Keratinocyte (primary cell): ENCODE data around the gene VPS33B. TPM values are rescaled to one million over a fixed set of nuclear protein-coding genes. Genes with fewer than 3 reads are reported as not detected.

Source experiments
- DNase-seq: peaks from one replicate; pipeline ENCODE4 v3.0.0-alpha.2; 2011; ENCODE audit warnings: low read depth, missing footprints, low spot score
- FAIRE-seq: peaks from 2 replicates; lab custom pipeline; 2011; peaks lifted over from hg19 to GRCh38; lab: Jason Lieb, UNC
- H2AFZ ChIP-seq: 2 replicates; pipeline ENCODE4 v1.6.0; 2012; ENCODE audit warnings: low read length, control low read depth, inconsistent platforms; ENCODE audit not compliant: control insufficient read depth
- H3K27ac ChIP-seq: 2 replicates; pipeline ENCODE4 v1.5.1; 2011; ENCODE audit warnings: low read length; ENCODE audit not compliant: control insufficient read depth, insufficient read depth
- H3K27me3 ChIP-seq: 3 replicates; pipeline ENCODE4 v1.6.0; 2011; ENCODE audit warnings: low read length; ENCODE audit not compliant: control insufficient read depth, insufficient read depth; ENCODE audit errors: extremely low read depth
- H3K36me3 ChIP-seq, 2 experiments: 2 replicates in 1 of 2; 3 replicates in 1 of 2; pipeline ENCODE4 v1.5.1; 2011; ENCODE audit warnings: low read length in 2 of 2, mild to moderate bottlenecking in 1 of 2; ENCODE audit not compliant: control insufficient read depth in 2 of 2, insufficient read depth in 2 of 2; ENCODE audit errors: extremely low read depth in 1 of 2
- H3K4me1 ChIP-seq: 3 replicates; pipeline ENCODE4 v1.5.1; 2011; ENCODE audit warnings: low read length; ENCODE audit not compliant: control insufficient read depth, insufficient read depth; ENCODE audit errors: extremely low read depth
- H3K4me2 ChIP-seq: 3 replicates; pipeline ENCODE4 v1.6.0; 2011; ENCODE audit warnings: low read depth, low read length; ENCODE audit not compliant: control insufficient read depth, insufficient read depth; ENCODE audit errors: extremely low read depth
- H3K4me3 ChIP-seq, 3 experiments: fragments of 200-600 bp in 1 of 3; sonication (generic) in 1 of 3; 2 replicates in 2 of 3; 3 replicates in 1 of 3; pipeline ENCODE4 v1.5.1; 2011 to 2016; ENCODE audit warnings: low read length in 3 of 3, mild to moderate bottlenecking in 3 of 3, control low read depth in 2 of 3, inconsistent platforms in 1 of 3, low read depth in 1 of 3, mixed read lengths in 1 of 3, mixed run types in 1 of 3, moderate library complexity in 1 of 3; ENCODE audit not compliant: control insufficient read depth in 2 of 3, insufficient read depth in 2 of 3; ENCODE audit errors: extremely low read depth in 1 of 3
- H3K79me2 ChIP-seq: 2 replicates; pipeline ENCODE4 v1.6.0; 2012; ENCODE audit warnings: low read length; ENCODE audit not compliant: control insufficient read depth, insufficient read depth
- H3K9ac ChIP-seq: 3 replicates; pipeline ENCODE4 v1.6.0; 2011; ENCODE audit warnings: low read length; ENCODE audit not compliant: control insufficient read depth, insufficient read depth; ENCODE audit errors: extremely low read depth
- H3K9me1 ChIP-seq: 3 replicates; pipeline ENCODE4 v1.6.0; 2011; ENCODE audit warnings: low read length; ENCODE audit not compliant: control insufficient read depth, insufficient read depth; ENCODE audit errors: extremely low read depth
- H3K9me3 ChIP-seq: 2 replicates; pipeline ENCODE4 v1.5.1; 2012; ENCODE audit warnings: low read depth, low read length; ENCODE audit not compliant: control insufficient read depth
- H4K20me1 ChIP-seq: 3 replicates; pipeline ENCODE4 v1.6.0; 2011; ENCODE audit warnings: low read length; ENCODE audit not compliant: control insufficient read depth, insufficient read depth; ENCODE audit errors: extremely low read depth
- EZH2 ChIP-seq: IDR thresholded peaks from one replicate; pipeline ENCODE4 v1.6.1; 2012; ENCODE audit warnings: inconsistent platforms, mild to moderate bottlenecking, low read length, moderate library complexity
- dilution Hi-C: fragments of 300-500 bp; cut with MboI; formaldehyde crosslinking; loops from one replicate; pipeline ENCODE4 v1.7.0; 2020; ENCODE audit warnings: low sequenced_read_pairs; ENCODE audit not compliant: extremely low pct_ligation_motif_present
- polyA minus RNA-seq, 3 experiments: library from RNA; depleted of rRNA, polyadenylated mRNA; stranded (reverse); fragments of >200 nt; gene quantifications; 1 replicate in 1 of 3; 2 replicates in 1 of 3; 3 replicates in 1 of 3; pipeline ENCODE4 v1.2.3, GENCODE V29; 2011
- polyA plus RNA-seq, 5 experiments: library from polyadenylated mRNA; depleted of rRNA in 3 of 5; stranded (reverse) in 3 of 5; stranded (forward) in 1 of 5; unstranded in 1 of 5; fragments of >200 nt; gene quantifications; 1 replicate in 1 of 5; 2 replicates in 3 of 5; 3 replicates in 1 of 5; pipeline versions ENCODE4 v1.2.1 to v1.2.3, GENCODE V29; 2011 to 2012; ENCODE audit warnings: missing spikeins in 2 of 5, low read depth in 1 of 5, low replicate concordance in 1 of 5
- TF ChIP-seq, protein P1 (sequence below), 3 experiments: IDR thresholded peaks in 1 of 3; conservative IDR thresholded peaks in 1 of 3; optimal IDR thresholded peaks in 1 of 3; 2 replicates in 2 of 3; 3 replicates in 1 of 3; pipeline versions ENCODE3 to v1.5.1; 2011; ENCODE audit warnings: low read length in 3 of 3, mild to moderate bottlenecking in 3 of 3, moderate library complexity in 2 of 3, control low read depth in 1 of 3, inconsistent platforms in 1 of 3; ENCODE audit not compliant: insufficient read depth in 2 of 3; ENCODE audit errors: extremely low read depth in 1 of 3

The VPS33B gene
- polyA plus RNA-seq (16.2 to 20.9 TPM (median 20.2 TPM) in 3 replicates), polyA minus RNA-seq (15.4 to 38.6 TPM (median 18.1 TPM) in 3 replicates)
- 11.2 TPM for polyA plus RNA-seq (2011; ENCODE audit: low read depth)
- 8.7 and 11.7 TPM in 2 replicates for polyA plus RNA-seq (2011; cell fraction: cytosol; rRNA removed)
- 29.4 and 34.7 TPM in 2 replicates for polyA plus RNA-seq (2011; cell fraction: nucleus; rRNA removed)
- polyA plus RNA-seq (2012; ENCODE audit: low replicate concordance), result 14.7 and 23.0 TPM in 2 replicates
- 20.0 TPM for polyA minus RNA-seq (2011; cell fraction: cytosol; rRNA and poly(A)+ RNA removed)
- polyA minus RNA-seq (2011; cell fraction: nucleus; rRNA and poly(A)+ RNA removed), result 14.2 and 31.9 TPM in 2 replicates

DNA sequence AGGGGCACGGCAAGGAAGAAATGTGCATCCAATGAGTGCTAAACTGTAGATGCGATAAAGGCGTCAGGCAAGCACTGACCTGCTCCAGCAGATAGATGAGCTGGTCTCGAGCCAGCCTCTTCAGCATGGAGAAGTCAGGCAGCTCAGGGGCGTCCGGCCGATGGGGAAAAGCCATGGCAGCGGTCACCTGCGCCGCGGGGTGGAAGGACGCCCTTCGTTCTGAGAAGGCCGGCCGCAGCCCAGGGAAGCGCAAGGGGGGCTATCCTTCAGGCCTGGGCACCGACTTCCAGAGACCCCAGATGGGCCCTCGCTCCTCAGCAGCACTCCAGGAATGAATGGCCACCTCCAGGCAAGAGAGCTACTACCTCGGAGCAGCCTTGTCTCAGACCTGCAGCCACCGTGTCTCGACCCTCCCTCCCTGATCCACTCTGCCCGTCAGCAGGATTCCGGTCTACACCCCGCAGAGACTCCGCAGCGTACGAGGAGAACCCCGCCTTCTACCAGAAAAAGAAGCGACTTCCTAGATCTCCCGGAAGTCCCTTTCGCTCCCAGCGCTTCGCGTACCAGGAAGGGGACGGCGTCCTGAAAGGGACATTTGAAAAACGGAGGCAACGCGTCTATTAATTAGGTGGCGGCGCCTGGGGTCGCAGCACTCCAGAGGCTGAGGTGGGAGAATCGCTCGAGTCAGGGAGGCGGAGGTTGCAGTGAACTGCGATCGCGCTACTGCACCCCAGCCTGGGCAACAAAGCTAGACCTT is at the start of gene VPS33B:
Gene VPS33B (minus strand): TSS at position 520 of the 757 bp plus-strand sequence. CDS start 345 bp downstream, at position 175.
- peaks cover 2 to 11% of the 10 kb centered on the region in 2 experiments for H3K36me3 ChIP-seq
- dilution Hi-C loops, result no loop called here
- peak within 1 kb of the TSS; percentile 83 to 96 (median 92) for H3K4me3 ChIP-seq
- TF ChIP-seq, protein P1, sequence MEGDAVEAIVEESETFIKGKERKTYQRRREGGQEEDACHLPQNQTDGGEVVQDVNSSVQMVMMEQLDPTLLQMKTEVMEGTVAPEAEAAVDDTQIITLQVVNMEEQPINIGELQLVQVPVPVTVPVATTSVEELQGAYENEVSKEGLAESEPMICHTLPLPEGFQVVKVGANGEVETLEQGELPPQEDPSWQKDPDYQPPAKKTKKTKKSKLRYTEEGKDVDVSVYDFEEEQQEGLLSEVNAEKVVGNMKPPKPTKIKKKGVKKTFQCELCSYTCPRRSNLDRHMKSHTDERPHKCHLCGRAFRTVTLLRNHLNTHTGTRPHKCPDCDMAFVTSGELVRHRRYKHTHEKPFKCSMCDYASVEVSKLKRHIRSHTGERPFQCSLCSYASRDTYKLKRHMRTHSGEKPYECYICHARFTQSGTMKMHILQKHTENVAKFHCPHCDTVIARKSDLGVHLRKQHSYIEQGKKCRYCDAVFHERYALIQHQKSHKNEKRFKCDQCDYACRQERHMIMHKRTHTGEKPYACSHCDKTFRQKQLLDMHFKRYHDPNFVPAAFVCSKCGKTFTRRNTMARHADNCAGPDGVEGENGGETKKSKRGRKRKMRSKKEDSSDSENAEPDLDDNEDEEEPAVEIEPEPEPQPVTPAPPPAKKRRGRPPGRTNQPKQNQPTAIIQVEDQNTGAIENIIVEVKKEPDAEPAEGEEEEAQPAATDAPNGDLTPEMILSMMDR (optimal IDR thresholded peaks at IDR 0.05 in 1 of 3, IDR thresholded peaks at IDR 0.05 in 1 of 3, conservative IDR thresholded peaks at IDR 0.05 in 1 of 3; ENCODE audit: extremely low read depth in 1 of 3, insufficient read depth in 2 of 3, low read length in 3 of 3), result peak in 1 of 3 experiments; percentile 5
- no peak for TF ChIP-seq EZH2
- no peaks in the 10 kb centered on the region for H3K9me1 ChIP-seq
- H3K27ac ChIP-seq, result peak within 1 kb of the TSS; percentile 74
- H3K27me3 ChIP-seq, result no peaks in the 10 kb centered on the region
- H4K20me1 ChIP-seq, result no peaks in the 10 kb centered on the region
- H3K4me2 ChIP-seq, result peak within 1 kb of the TSS; percentile 84
- peak within 1 kb of the TSS; percentile 84 for H3K9ac ChIP-seq
- H2AFZ ChIP-seq, result peak within 1 kb of the TSS; percentile 96
- H3K79me2 ChIP-seq, result peaks cover 38% of the 10 kb centered on the region
- FAIRE-seq (peak; percentile 72), DNase-seq (peak; percentile 60)
- no peaks in the 10 kb centered on the region for H3K9me3 ChIP-seq
- peaks cover 13% of the 10 kb centered on the region for H3K4me1 ChIP-seq

DNA sequence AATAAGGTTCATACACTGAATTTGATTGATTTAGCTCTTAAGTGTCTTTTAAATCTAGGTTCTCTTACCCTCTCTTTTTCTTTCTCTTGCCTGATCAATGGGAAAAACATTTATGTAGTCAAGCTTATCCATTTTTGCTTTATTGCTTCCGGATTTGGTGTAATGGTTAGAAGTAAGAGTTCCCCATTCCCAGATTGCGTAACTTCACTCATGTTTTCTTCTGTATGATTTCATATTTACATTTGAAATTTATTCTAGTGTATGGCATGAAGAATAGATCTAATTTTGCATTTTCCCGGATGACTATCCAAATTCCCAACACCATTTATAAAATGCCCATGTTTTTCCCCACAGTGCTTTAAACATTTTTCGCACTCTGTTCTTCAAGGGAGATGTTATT is 49.8 kb upstream of the VPS33B start:
- Histone ChIP-seq H3K27me3 (no peaks in the 10 kb centered on the region), H3K79me2 (no peaks in the 10 kb centered on the region), H3K9me3 (no peaks in the 10 kb centered on the region), H3K9me1 (no peaks in the 10 kb centered on the region), H3K27ac (no peak overlapping the region), H3K9ac (no peak overlapping the region), H4K20me1 (no peaks in the 10 kb centered on the region), H3K36me3 (no peaks in the 10 kb centered on the region), H3K4me2 (no peak overlapping the region), H2AFZ (no peak overlapping the region), H3K4me1 (no peaks in the 10 kb centered on the region), H3K4me3 (no peak overlapping the region)
- dilution Hi-C loops, result loop anchor here (25.0 kb wide), 1 partner anchor 190 kb away; no protein-coding TSS in a partner anchor
- no peak for TF ChIP-seq EZH2
- TF ChIP-seq, protein P1 (optimal IDR thresholded peaks at IDR 0.05 in 1 of 3, IDR thresholded peaks at IDR 0.05 in 1 of 3, conservative IDR thresholded peaks at IDR 0.05 in 1 of 3; ENCODE audit: extremely low read depth in 1 of 3, insufficient read depth in 2 of 3, low read length in 3 of 3), result no peak
- FAIRE-seq (no peak), DNase-seq (no peak)
